Prostate gland (tissue), 2 donors: ENCODE measurements around the gene GRAMD2A.

Experiments used
- CTCF ChIP-seq, 4 experiments: fragments of 200-600 bp in 2 of 4; fragments of 450-650 bp in 2 of 4; sonication (generic) in 2 of 4; IDR thresholded peaks; 1 replicate in 3 of 4; 2 replicates in 1 of 4; pipeline ENCODE4 v1.5.1; 2016 to 2019; ENCODE audit warnings: antibody characterized with exemption in 4 of 4, mild to moderate bottlenecking in 2 of 4, moderate library complexity in 2 of 4
- POLR2AphosphoS5 ChIP-seq: sonication (generic); formaldehyde crosslinking; IDR thresholded peaks from one replicate; pipeline ENCODE4 v1.6.1; 2017; ENCODE audit warnings: antibody characterized with exemption

- TF ChIP-seq POLR2AphosphoS5 (no peak), CTCF (IDR thresholded peaks at IDR 0.05) (no peak)
Measured at GRCh38 chr15:72206677-72207000, 9.1 kb upstream of the GRAMD2A start.
